Measurements from ENCODE around the gene GLMP. TPM values are rescaled to one million over a fixed set of nuclear protein-coding genes. Genes with fewer than 3 reads are reported as not detected.

GLMP gene
- total and polyA plus RNA-seq, 2 of the 13 experiments (the other 11 are each of a cell fraction or from before 2014, with no cell fraction given): 44.6 to 75.8 TPM

- TF ChIP-seq BRF2 (CRISPR knock-in tag; IDR thresholded peaks at IDR 0.05) (no peak), ZSCAN30 (CRISPR knock-in tag; IDR thresholded peaks at IDR 0.05) (no peak), RORA (CRISPR knock-in tag; IDR thresholded peaks at IDR 0.05) (no peak), BRCA1 (CRISPR knock-in tag; IDR thresholded peaks at IDR 0.05) (no peak), ZFP62 (CRISPR knock-in tag; IDR thresholded peaks at IDR 0.05) (no peak), CENPX (CRISPR knock-in tag; IDR thresholded peaks at IDR 0.05) (no peak), ZNF530 (CRISPR knock-in tag; IDR thresholded peaks at IDR 0.05; ENCODE audit: low read depth) (no peak), ZNF737 (CRISPR knock-in tag; IDR thresholded peaks at IDR 0.05; ENCODE audit: borderline replicate concordance) (no peak), THAP7 (CRISPR knock-in tag; IDR thresholded peaks at IDR 0.05) (no peak), AFF4 (CRISPR knock-in tag; IDR thresholded peaks at IDR 0.05) (no peak), TARDBP (CRISPR knock-in tag; IDR thresholded peaks at IDR 0.05) (no peak), SIN3B (IDR thresholded peaks at IDR 0.05; ENCODE audit: low read length) (peak; percentile 79; the same call in 1 of the 2 replicates), ZNF33B (CRISPR knock-in tag; IDR thresholded peaks at IDR 0.05) (no peak), TIGD3 (CRISPR knock-in tag; IDR thresholded peaks at IDR 0.05; ENCODE audit: borderline replicate concordance) (no peak), RBM39 (IDR thresholded peaks at IDR 0.05; ENCODE audit: low read depth, low read length, poor library complexity, severe bottlenecking) (no peak), ZNF550 (CRISPR knock-in tag; IDR thresholded peaks at IDR 0.05; ENCODE audit: borderline replicate concordance) (no peak), CBX5 (CRISPR knock-in tag; IDR thresholded peaks at IDR 0.05; ENCODE audit: borderline replicate concordance) (no peak), SALL1 (CRISPR knock-in tag; IDR thresholded peaks at IDR 0.05) (peak; percentile 26; the same call in 1 of the 2 replicates), ELF1 (CRISPR knock-in tag; IDR thresholded peaks at IDR 0.05) (peak; percentile 42), DNMT1 (CRISPR knock-in tag; IDR thresholded peaks at IDR 0.05) (no peak), DR1 (CRISPR knock-in tag; IDR thresholded peaks at IDR 0.05) (no peak), KDM5B (CRISPR knock-in tag; IDR thresholded peaks at IDR 0.05; ENCODE audit: borderline replicate concordance) (no peak)
These were observed at the start of gene GLMP (continued) for GRCh38 chr1:156295391-156295947.
